Measurements from ENCODE around the gene RHO. TPM values are rescaled to one million over a fixed set of nuclear protein-coding genes. Genes with fewer than 3 reads are reported as not detected.
"Not testable (repeated sequence)": the region's sequence is repeated elsewhere in the genome, so short reads cannot be mapped to it uniquely, and the experiment has no call there.

RHO gene
- total RNA-seq, 2 donors from 2014 or later: 0.22 to 0.26 TPM

- Mint-ChIP-seq H3K4me1 (peaks cover 20% of the 10 kb centered on the region), H3K4me3 (no peak overlapping the region), H3K9me3 (no peaks in the 10 kb centered on the region)
These were observed 42.4 kb upstream of the RHO start for GRCh38 chr3:129485721-129486663.

DNA sequence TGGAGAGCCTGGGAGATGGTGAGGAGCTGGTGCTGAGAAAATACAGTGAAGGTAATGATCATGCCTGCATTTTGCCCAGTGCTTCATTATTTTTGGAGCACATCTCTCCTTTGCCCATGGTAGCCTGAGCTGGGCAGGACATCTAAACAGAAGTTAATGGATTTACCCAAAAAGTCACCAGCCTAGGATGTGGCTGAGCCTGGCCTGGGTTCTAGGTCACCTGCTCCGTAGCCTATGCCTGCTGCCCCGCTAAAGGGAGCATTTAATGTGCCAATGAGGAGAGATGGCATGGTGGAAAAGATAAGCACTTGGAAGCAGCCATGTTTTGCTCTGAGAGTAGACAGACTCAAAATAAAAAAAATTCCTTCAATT, 41.8 kb upstream of the RHO start:
- peaks cover 3% of the 10 kb centered on the region for H3K4me1 ChIP-seq (ENCODE audit: control insufficient read depth, insufficient read depth, low read length)
- TF ChIP-seq CTCF (conservative IDR thresholded peaks at IDR 0.05): no peak
- no peak overlapping the region for H3K4me3 ChIP-seq (ENCODE audit: low read length)
- H3K27ac ChIP-seq (ENCODE audit: low read depth, low read length): no peak overlapping the region
- H3K27me3 ChIP-seq (ENCODE audit: control insufficient read depth, insufficient read depth, low read length, poor library complexity, severe bottlenecking): no peaks in the 10 kb centered on the region
- no peak overlapping the region for H3K4me3 Mint-ChIP-seq
- H3K27me3 Mint-ChIP-seq (ENCODE audit: insufficient read depth): no peaks in the 10 kb centered on the region
- WGBS, 2 experiments (ENCODE audit: insufficient coverage in 1 of 2, insufficient read length in 1 of 2): 92 to 96% methylated on average over 2 of the region's 2 CpGs
- peak overlapping the region; percentile 32 for H3K27ac Mint-ChIP-seq
- no peaks in the 10 kb centered on the region for H3K9me3 Mint-ChIP-seq
- no peak overlapping the region for H3K9ac ChIP-seq (ENCODE audit: extremely low read depth, low read length, poor library complexity, severe bottlenecking)
- H3K9me3 ChIP-seq (ENCODE audit: control insufficient read depth, low read length): no peaks in the 10 kb centered on the region
- peaks cover 11% of the 10 kb centered on the region for H3K36me3 ChIP-seq (ENCODE audit: control insufficient read depth, insufficient read depth, low read length)
- H3K4me1 Mint-ChIP-seq: peaks cover 20% of the 10 kb centered on the region
- peaks cover 18% of the 10 kb centered on the region for H3K36me3 Mint-ChIP-seq (ENCODE audit: low read depth)
- DNase-seq: no peak

More at GRCh38 chr3:129485721-129486663, 42.4 kb upstream of the RHO start:
- peak overlapping the region; percentile 58 for H3K27ac ChIP-seq (ENCODE audit: low read depth, low read length)
- no peak for TF ChIP-seq CTCF (conservative IDR thresholded peaks at IDR 0.05)
- peaks cover 3% of the 10 kb centered on the region for H3K4me1 ChIP-seq (ENCODE audit: control insufficient read depth, insufficient read depth, low read length)
- Mint-ChIP-seq H3K27ac (peak overlapping the region; percentile 32), H3K36me3 (ENCODE audit: low read depth) (peaks cover 20% of the 10 kb centered on the region), H3K27me3 (ENCODE audit: insufficient read depth) (no peaks in the 10 kb centered on the region)
- 84 to 88% methylated on average over 10 to 11 of the region's 11 CpGs for WGBS, 2 experiments (ENCODE audit: insufficient coverage in 1 of 2, insufficient read length in 1 of 2)
- H3K9me3 ChIP-seq (ENCODE audit: control insufficient read depth, low read length): no peaks in the 10 kb centered on the region
- H3K27me3 ChIP-seq (ENCODE audit: control insufficient read depth, insufficient read depth, low read length, poor library complexity, severe bottlenecking): no peaks in the 10 kb centered on the region
- H3K36me3 ChIP-seq (ENCODE audit: control insufficient read depth, insufficient read depth, low read length): peaks cover 8% of the 10 kb centered on the region
- no peak for DNase-seq
- no peak overlapping the region for H3K4me3 ChIP-seq (ENCODE audit: low read length)
- no peak overlapping the region for H3K9ac ChIP-seq (ENCODE audit: extremely low read depth, low read length, poor library complexity, severe bottlenecking)

DNA sequence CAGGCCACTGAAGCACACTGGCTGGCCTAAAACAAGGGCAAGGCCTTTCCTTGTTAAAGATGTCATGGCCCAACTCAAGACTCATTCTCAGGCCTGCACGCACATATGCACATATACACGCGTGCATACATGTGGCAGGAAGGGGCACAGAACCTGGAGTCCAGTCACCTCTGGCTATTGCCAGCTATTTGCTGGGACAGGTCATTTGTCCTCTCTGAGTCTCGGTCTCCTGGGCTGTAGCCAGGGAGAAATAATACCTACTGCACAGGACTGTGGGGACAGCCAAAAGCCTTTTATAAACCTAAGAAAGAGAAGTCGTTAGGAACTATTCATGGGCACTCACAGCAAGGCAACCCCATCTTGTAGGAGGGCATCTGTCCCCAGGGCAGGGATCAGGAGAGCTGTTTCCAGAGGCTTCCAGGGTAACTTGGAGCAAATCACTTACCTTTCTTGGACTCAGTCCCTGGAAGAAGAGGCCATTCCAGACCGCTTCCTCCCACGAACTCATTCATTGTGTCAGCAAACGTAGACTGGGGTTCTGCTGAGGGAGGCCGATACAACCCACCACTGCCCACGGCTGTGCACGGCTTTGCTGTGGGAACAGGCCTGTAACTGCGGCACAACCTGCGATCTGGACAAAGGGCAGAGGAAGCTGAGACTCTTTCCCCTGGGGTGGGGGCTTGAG, 41.1 kb upstream of the RHO start:
- 92% methylated on average over 13 of the region's 13 CpGs for WGBS, 2 experiments (ENCODE audit: insufficient coverage in 1 of 2, insufficient read length in 1 of 2)
- H3K4me3 Mint-ChIP-seq: no peak overlapping the region
- no peak overlapping the region for H3K4me3 ChIP-seq (ENCODE audit: low read length)
- no peaks in the 10 kb centered on the region for H3K27me3 Mint-ChIP-seq (ENCODE audit: insufficient read depth)
- TF ChIP-seq CTCF (conservative IDR thresholded peaks at IDR 0.05): no peak
- H3K27me3 ChIP-seq (ENCODE audit: control insufficient read depth, insufficient read depth, low read length, poor library complexity, severe bottlenecking): no peaks in the 10 kb centered on the region
- H3K36me3 ChIP-seq (ENCODE audit: control insufficient read depth, insufficient read depth, low read length): peaks cover 16% of the 10 kb centered on the region
- H3K4me1 ChIP-seq (ENCODE audit: control insufficient read depth, insufficient read depth, low read length): peaks cover 3% of the 10 kb centered on the region
- H3K27ac ChIP-seq (ENCODE audit: low read depth, low read length): no peak overlapping the region
- H3K9ac ChIP-seq (ENCODE audit: extremely low read depth, low read length, poor library complexity, severe bottlenecking): no peak overlapping the region
- peaks cover 14% of the 10 kb centered on the region for H3K4me1 Mint-ChIP-seq
- H3K36me3 Mint-ChIP-seq (ENCODE audit: low read depth): peaks cover 15% of the 10 kb centered on the region
- no peaks in the 10 kb centered on the region for H3K9me3 ChIP-seq (ENCODE audit: control insufficient read depth, low read length)
- H3K9me3 Mint-ChIP-seq: no peaks in the 10 kb centered on the region
- H3K27ac Mint-ChIP-seq: peak overlapping the region; percentile 70
- DNase-seq: no peak

- H3K9ac ChIP-seq (ENCODE audit: extremely low read depth, low read length, poor library complexity, severe bottlenecking); H3K9me3 Mint-ChIP-seq; H3K9me3 ChIP-seq (ENCODE audit: control insufficient read depth, low read length); H3K4me1 ChIP-seq (ENCODE audit: control insufficient read depth, insufficient read depth, low read length); H3K27ac ChIP-seq (ENCODE audit: low read depth, low read length); H3K4me3 Mint-ChIP-seq; H3K4me3 ChIP-seq (ENCODE audit: low read length); H3K27me3 ChIP-seq (ENCODE audit: control insufficient read depth, insufficient read depth, low read length, poor library complexity, severe bottlenecking); H3K27me3 Mint-ChIP-seq (ENCODE audit: insufficient read depth): not testable (repeated sequence)
- WGBS, 2 experiments (ENCODE audit: insufficient coverage in 1 of 2, insufficient read length in 1 of 2): 90 to 100% methylated on average over 2 to 4 of the region's 4 CpGs
- peak; percentile 74 for DNase-seq
- H3K36me3 ChIP-seq (ENCODE audit: control insufficient read depth, insufficient read depth, low read length): peaks cover 11% of the 10 kb centered on the region
- Mint-ChIP-seq H3K4me1 (peaks cover 13% of the 10 kb centered on the region), H3K36me3 (ENCODE audit: low read depth) (peaks cover 15% of the 10 kb centered on the region), H3K27ac (peak overlapping the region; percentile 70)
These were observed 40.5 kb upstream of the RHO start for GRCh38 chr3:129487868-129488335.

GRCh38 chr3:129489258-129489657, 39.2 kb upstream of the RHO start:
- not testable (repeated sequence) for DNase-seq; H3K9me3 ChIP-seq (ENCODE audit: control insufficient read depth, low read length); H3K9ac ChIP-seq (ENCODE audit: extremely low read depth, low read length, poor library complexity, severe bottlenecking); H3K4me1 ChIP-seq (ENCODE audit: control insufficient read depth, insufficient read depth, low read length); H3K4me3 ChIP-seq (ENCODE audit: low read length); H3K4me3 Mint-ChIP-seq; H3K27me3 Mint-ChIP-seq (ENCODE audit: insufficient read depth); H3K36me3 ChIP-seq (ENCODE audit: control insufficient read depth, insufficient read depth, low read length); H3K9me3 Mint-ChIP-seq; H3K27me3 ChIP-seq (ENCODE audit: control insufficient read depth, insufficient read depth, low read length, poor library complexity, severe bottlenecking); H3K27ac ChIP-seq (ENCODE audit: low read depth, low read length); H3K27ac Mint-ChIP-seq
- Mint-ChIP-seq H3K4me1 (peaks cover 16% of the 10 kb centered on the region), H3K36me3 (ENCODE audit: low read depth) (peaks cover 20% of the 10 kb centered on the region)
- 90 to 94% methylated on average over 4 to 10 of the region's 10 CpGs for WGBS, 2 experiments (ENCODE audit: insufficient coverage in 1 of 2, insufficient read length in 1 of 2)
